Esophagus squamous epithelium (tissue), 5 donors: Measurements from ENCODE around the gene RPP30. TPM values are rescaled to one million over a fixed set of nuclear protein-coding genes. Genes with fewer than 3 reads are reported as not detected.
"Not testable (repeated sequence)": the region's sequence is repeated elsewhere in the genome, so short reads cannot be mapped to it uniquely, and the experiment has no call there.

Experiments
- DNase-seq: peaks from one replicate; lab custom pipeline; 2025; lab: John Stamatoyannopoulos, UW
- H3K27ac ChIP-seq, 4 donors: fragments of 200-600 bp; sonication (generic); one replicate each; pipeline ENCODE4 v1.5.1; 2016 to 2019; ENCODE audit warnings: mild to moderate bottlenecking in 1 of 4
- H3K27me3 ChIP-seq, 4 donors: fragments of 200-600 bp; sonication (generic); 1 replicate in 3 of 4; 2 replicates in 1 of 4; pipeline versions ENCODE4 v1.5.1 to v1.6.0; 2017 to 2021; ENCODE audit warnings: antibody characterized with exemption in 1 of 4
- H3K36me3 ChIP-seq, 3 donors: fragments of 200-600 bp; sonication (generic); one replicate each; pipeline ENCODE4 v1.5.1; 2016 to 2019
- H3K4me1 ChIP-seq, 3 donors: fragments of 200-600 bp; sonication (generic); one replicate each; pipeline ENCODE4 v1.5.1; 2017 to 2019
- H3K4me3 ChIP-seq, 4 donors: fragments of 200-600 bp; sonication (generic); 1 replicate in 3 of 4; 2 replicates in 1 of 4; pipeline ENCODE4 v1.5.1; 2016 to 2019; ENCODE audit warnings: mild to moderate bottlenecking in 2 of 4, moderate library complexity in 1 of 4
- H3K9me3 ChIP-seq, 3 donors: fragments of 200-600 bp; sonication (generic); one replicate each; pipeline ENCODE4 v1.5.1; 2016 to 2019
- CTCF ChIP-seq, 6 experiments: fragments of 450-650 bp in 4 of 6; fragments of 200-600 bp in 2 of 6; sonication (generic) in 2 of 6; IDR thresholded peaks; one replicate each; pipeline ENCODE4 v1.5.1; 2016 to 2019; ENCODE audit warnings: antibody characterized with exemption in 6 of 6, mild to moderate bottlenecking in 4 of 6, moderate library complexity in 4 of 6
- POLR2A ChIP-seq, 4 donors: fragments of 450-650 bp; IDR thresholded peaks; one replicate each; pipeline ENCODE4 v1.6.1; 2017; ENCODE audit warnings: antibody characterized with exemption in 4 of 4, mild to moderate bottlenecking in 4 of 4, moderate library complexity in 3 of 4
- WGBS, 2 donors: methylation state at CpG; one replicate each; pipeline ENCODE4 v1.1.5; 2018; 5-methylcytosine and 5-hydroxymethylcytosine counted together
- intact Hi-C: fragments of 100-400 bp; cut with DNase I; formaldehyde crosslinking; loops from one replicate; pipeline ENCODE4 v1.15.0; 2022
- total RNA-seq, 4 donors: library from RNA; depleted of rRNA; stranded (reverse); fragments of >200 nt; gene quantifications; one replicate each; pipeline ENCODE4 v1.1.0, GENCODE V29; 2016
- donor health status: DM: yes; HTN: yes; CAD: no.

RPP30 gene
- total RNA-seq, 4 donors from 2014 or later, result 13.6 to 31.4 (median 22.9) TPM

- H3K27me3 ChIP-seq, result no peaks in the 10 kb centered on the region
- H3K36me3 ChIP-seq, result no peaks in the 10 kb centered on the region
- no peak for DNase-seq
- intact Hi-C loops, result no loop called here
- H3K9me3 ChIP-seq, result no peaks in the 10 kb centered on the region
- H3K4me3 ChIP-seq, result no peak overlapping the region
- H3K4me1 ChIP-seq, result no peaks in the 10 kb centered on the region
- no peak for TF ChIP-seq POLR2A (IDR thresholded peaks at IDR 0.05)
- no peak for TF ChIP-seq CTCF (IDR thresholded peaks at IDR 0.05)
- 50 to 79% methylated on average over 1 of the region's 1 CpG for WGBS, 2 donors
- H3K27ac ChIP-seq, result no peak overlapping the region
Observed at GRCh38 chr10:90939116-90939515, 67.3 kb downstream of the RPP30 start.

- TF ChIP-seq CTCF (IDR thresholded peaks at IDR 0.05) (no peak), POLR2A (IDR thresholded peaks at IDR 0.05) (no peak)
- intact Hi-C loops, result no loop called here
- no peaks in the 10 kb centered on the region for H3K36me3 ChIP-seq
- DNase-seq, result no peak
- H3K4me3 ChIP-seq, result no peak overlapping the region
- no peak overlapping the region for H3K27ac ChIP-seq
- H3K4me1 ChIP-seq, result no peaks in the 10 kb centered on the region
- WGBS, 2 donors, result 86 to 95% methylated on average over 4 to 6 of the region's 6 CpGs
- H3K9me3 ChIP-seq, result no peaks in the 10 kb centered on the region
- no peaks in the 10 kb centered on the region for H3K27me3 ChIP-seq
Observed at GRCh38 chr10:90939648-90940047, 67.9 kb downstream of the RPP30 start.

- H3K9me3 ChIP-seq, H3K4me1 ChIP-seq, H3K36me3 ChIP-seq, H3K4me3 ChIP-seq, H3K27me3 ChIP-seq, intact Hi-C loops, DNase-seq, H3K27ac ChIP-seq: not testable (repeated sequence)
- 78 to 79% methylated on average over 3 of the region's 3 CpGs for WGBS, 2 donors
Observed at GRCh38 chr10:90942980-90943379, 71.2 kb downstream of the RPP30 start.

- Histone ChIP-seq H3K4me3 (no peak overlapping the region), H3K27me3 (no peaks in the 10 kb centered on the region), H3K27ac (no peak overlapping the region), H3K4me1 (no peaks in the 10 kb centered on the region), H3K9me3 (no peaks in the 10 kb centered on the region), H3K36me3 (no peaks in the 10 kb centered on the region)
- intact Hi-C loops, result no loop called here
- 25 to 79% methylated on average over 1 of the region's 1 CpG for WGBS, 2 donors
- no peak for TF ChIP-seq POLR2A (IDR thresholded peaks at IDR 0.05)
- no peak for TF ChIP-seq CTCF (IDR thresholded peaks at IDR 0.05)
- DNase-seq, result no peak
Observed at GRCh38 chr10:90944749-90945148, 73.0 kb downstream of the RPP30 start.

GRCh38 chr10:90945491-90946070, 73.8 kb downstream of the RPP30 start:
- no peak for DNase-seq
- Histone ChIP-seq H3K9me3 (no peaks in the 10 kb centered on the region), H3K27me3 (no peaks in the 10 kb centered on the region), H3K4me1 (no peaks in the 10 kb centered on the region), H3K36me3 (no peaks in the 10 kb centered on the region), H3K27ac (no peak overlapping the region), H3K4me3 (no peak overlapping the region)
- no peak for TF ChIP-seq CTCF (IDR thresholded peaks at IDR 0.05)
- no peak for TF ChIP-seq POLR2A (IDR thresholded peaks at IDR 0.05)
- WGBS, 2 donors, result 72% methylated on average over 2 to 4 of the region's 4 CpGs
- intact Hi-C loops, result no loop called here
